Nephron (organoid): Measurements from ENCODE around the gene PIM3.
A peak's percentile ranks its signal among the peaks of the same experiment; 100 is the strongest.

ENCODE experiments used
- H3K27ac Mint-ChIP-seq, 3 experiments: 2 replicates each; pipeline ENCODE4 v1.8.0; 2020; ENCODE audit warnings: mixed read lengths in 3 of 3, mild to moderate bottlenecking in 2 of 3, moderate library complexity in 1 of 3
- H3K27me3 Mint-ChIP-seq: 2 replicates; pipeline ENCODE4 v1.8.0; 2021; ENCODE audit warnings: low read depth, mild to moderate bottlenecking, moderate library complexity, mixed read lengths
- H3K36me3 Mint-ChIP-seq: 2 replicates; pipeline ENCODE4 v1.8.0; 2020; ENCODE audit warnings: low read depth, mixed read lengths
- H3K4me1 Mint-ChIP-seq: 2 replicates; pipeline ENCODE4 v1.8.0; 2020; ENCODE audit warnings: mixed read lengths
- H3K4me3 Mint-ChIP-seq, 3 experiments: 2 replicates each; pipeline ENCODE4 v1.8.0; 2020; ENCODE audit warnings: mild to moderate bottlenecking in 3 of 3, mixed read lengths in 3 of 3, moderate library complexity in 2 of 3
- H3K9me3 Mint-ChIP-seq: 2 replicates; pipeline ENCODE4 v1.8.0; 2020; ENCODE audit warnings: mixed read lengths
- TF ChIP-seq, protein P1 (sequence below), 3 experiments: fragments of 200-600 bp; sonication (generic); IDR thresholded peaks; one replicate each; pipeline ENCODE4 v1.5.0; 2021; ENCODE audit warnings: antibody characterized with exemption in 3 of 3; ENCODE audit not compliant: unreplicated experiment in 3 of 3

Gene PIM3

DNA sequence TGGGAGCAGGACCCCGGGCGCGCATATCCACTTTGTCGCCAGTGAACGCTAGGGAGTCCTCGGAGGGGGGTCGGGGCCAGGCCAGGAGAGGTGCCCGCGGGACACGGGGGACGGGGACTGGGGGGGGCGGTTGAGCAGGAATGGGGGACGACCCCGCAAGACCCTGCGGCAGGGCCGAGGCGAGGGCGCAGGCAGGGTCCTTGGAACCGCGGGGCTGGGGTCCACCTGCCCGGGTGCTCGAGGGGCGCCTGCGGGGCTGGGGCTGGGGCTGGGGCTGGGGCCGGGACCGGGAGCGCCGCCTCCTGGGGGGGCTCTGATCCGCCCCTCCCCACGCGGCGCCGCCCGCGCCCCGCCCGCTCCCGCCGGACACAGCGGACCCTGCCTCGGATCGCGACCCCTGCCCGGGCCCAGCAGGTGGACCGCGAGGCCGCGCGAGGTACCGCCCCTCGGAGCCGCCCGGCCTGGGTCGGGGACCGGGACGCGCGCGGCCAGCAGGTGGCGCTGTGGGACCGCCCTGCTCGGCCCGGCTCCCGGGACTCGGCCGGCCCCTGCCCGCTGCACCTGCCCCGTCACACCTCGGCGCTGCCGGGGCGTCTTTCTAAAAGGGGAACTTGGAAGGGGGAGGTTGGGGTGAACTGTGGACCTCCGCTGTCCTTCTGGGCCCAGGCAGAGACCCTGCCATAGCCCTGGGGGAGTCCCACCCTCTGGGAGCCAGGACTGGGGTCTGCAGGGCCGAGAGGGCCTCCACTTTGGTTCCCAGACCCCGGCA, 31.2 kb upstream of the PIM3 start:
- Mint-ChIP-seq H3K4me1 (peaks cover 10% of the 10 kb centered on the region), H3K9me3 (no peaks in the 10 kb centered on the region), H3K27me3 (peaks cover 28% of the 10 kb centered on the region), H3K4me3 (no peak overlapping the region), H3K36me3 (peaks cover 7% of the 10 kb centered on the region), H3K27ac (no peak overlapping the region)
- TF ChIP-seq, protein P1, sequence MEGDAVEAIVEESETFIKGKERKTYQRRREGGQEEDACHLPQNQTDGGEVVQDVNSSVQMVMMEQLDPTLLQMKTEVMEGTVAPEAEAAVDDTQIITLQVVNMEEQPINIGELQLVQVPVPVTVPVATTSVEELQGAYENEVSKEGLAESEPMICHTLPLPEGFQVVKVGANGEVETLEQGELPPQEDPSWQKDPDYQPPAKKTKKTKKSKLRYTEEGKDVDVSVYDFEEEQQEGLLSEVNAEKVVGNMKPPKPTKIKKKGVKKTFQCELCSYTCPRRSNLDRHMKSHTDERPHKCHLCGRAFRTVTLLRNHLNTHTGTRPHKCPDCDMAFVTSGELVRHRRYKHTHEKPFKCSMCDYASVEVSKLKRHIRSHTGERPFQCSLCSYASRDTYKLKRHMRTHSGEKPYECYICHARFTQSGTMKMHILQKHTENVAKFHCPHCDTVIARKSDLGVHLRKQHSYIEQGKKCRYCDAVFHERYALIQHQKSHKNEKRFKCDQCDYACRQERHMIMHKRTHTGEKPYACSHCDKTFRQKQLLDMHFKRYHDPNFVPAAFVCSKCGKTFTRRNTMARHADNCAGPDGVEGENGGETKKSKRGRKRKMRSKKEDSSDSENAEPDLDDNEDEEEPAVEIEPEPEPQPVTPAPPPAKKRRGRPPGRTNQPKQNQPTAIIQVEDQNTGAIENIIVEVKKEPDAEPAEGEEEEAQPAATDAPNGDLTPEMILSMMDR (IDR thresholded peaks at IDR 0.05; ENCODE audit: unreplicated experiment in 3 of 3) = peak; percentile 81 to 89 (median 84)

DNA sequence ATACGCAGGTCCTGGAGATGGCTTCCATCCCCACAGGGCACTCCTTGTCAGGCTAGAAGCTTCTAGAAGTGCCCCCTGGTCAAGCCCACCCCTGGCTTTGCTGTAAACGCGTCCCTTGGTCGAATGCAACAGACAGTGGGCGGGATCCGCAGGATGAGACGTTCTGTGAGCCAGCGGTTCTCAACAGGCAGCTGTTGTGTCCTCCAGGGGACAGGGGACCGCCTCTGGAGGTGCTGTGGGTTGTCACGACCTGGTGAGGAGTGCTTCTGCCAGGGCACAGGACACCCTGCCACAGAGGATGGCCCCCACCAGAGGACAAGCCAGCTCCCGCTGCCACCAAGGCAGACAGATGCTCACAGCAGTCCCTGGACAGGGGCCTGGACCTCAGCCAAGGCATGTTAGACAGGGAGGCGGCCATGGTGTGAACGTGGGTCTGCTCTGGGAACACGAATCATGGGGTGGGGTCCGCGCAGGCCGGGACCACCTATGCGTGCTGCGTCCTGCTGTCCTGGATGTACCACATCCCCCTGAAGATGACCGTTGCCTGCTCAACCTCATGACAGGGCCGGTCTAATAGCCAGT, 30.5 kb upstream of the PIM3 start:
- Mint-ChIP-seq H3K27ac (no peak overlapping the region), H3K27me3 (peaks cover 28% of the 10 kb centered on the region), H3K9me3 (no peaks in the 10 kb centered on the region), H3K4me3 (no peak overlapping the region), H3K4me1 (peaks cover 10% of the 10 kb centered on the region), H3K36me3 (peaks cover 6% of the 10 kb centered on the region)
- TF ChIP-seq, protein P1 (IDR thresholded peaks at IDR 0.05; ENCODE audit: unreplicated experiment in 3 of 3) = no peak

DNA sequence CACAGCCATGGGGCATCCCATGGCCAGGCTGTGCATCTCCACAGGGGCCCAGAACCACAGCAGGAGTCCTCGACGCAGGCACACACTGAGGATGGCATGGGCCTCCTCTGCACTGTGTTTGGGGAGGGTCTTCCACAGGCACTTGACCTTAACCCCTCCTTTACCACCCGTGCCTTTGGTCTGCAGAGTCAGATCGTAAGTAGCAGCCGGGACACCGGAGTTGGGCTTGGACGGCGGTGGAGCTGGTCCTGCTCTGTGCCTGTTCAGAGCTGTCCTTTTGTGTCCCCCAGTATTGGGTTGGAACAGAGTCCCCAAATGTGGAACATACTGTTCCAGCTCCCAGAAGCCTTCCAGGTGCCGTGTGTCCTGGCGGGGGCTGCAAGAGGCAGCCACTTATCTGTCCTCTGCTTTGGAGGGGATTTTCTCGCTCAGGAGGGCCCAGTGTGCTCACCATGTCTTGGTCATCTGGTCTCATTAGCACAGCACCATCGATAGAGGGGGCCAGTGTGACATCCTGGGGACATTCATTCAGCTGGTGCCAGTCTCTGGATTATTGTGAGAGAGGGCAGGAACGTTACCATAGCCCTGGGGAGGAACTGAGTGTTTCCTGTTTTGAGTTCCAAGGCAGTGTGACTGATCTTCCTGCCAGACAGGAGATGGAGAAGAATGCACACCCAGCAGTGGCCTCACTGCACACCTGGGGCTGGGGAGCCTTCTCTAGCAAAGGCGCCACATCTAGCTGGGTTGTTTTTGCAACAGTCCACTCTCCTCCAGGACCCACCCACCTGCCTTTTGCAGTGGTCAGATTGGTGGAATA, 29.8 kb upstream of the PIM3 start:
- TF ChIP-seq, protein P1 (IDR thresholded peaks at IDR 0.05; ENCODE audit: unreplicated experiment in 3 of 3) = peak; percentile 24 to 34 (median 27)
- Mint-ChIP-seq H3K4me3 (peak overlapping the region in 2 of 3 experiments; percentile 1 to 22), H3K27me3 (peaks cover 28% of the 10 kb centered on the region), H3K27ac (no peak overlapping the region), H3K9me3 (no peaks in the 10 kb centered on the region), H3K4me1 (peaks cover 10% of the 10 kb centered on the region), H3K36me3 (no peaks in the 10 kb centered on the region)

DNA sequence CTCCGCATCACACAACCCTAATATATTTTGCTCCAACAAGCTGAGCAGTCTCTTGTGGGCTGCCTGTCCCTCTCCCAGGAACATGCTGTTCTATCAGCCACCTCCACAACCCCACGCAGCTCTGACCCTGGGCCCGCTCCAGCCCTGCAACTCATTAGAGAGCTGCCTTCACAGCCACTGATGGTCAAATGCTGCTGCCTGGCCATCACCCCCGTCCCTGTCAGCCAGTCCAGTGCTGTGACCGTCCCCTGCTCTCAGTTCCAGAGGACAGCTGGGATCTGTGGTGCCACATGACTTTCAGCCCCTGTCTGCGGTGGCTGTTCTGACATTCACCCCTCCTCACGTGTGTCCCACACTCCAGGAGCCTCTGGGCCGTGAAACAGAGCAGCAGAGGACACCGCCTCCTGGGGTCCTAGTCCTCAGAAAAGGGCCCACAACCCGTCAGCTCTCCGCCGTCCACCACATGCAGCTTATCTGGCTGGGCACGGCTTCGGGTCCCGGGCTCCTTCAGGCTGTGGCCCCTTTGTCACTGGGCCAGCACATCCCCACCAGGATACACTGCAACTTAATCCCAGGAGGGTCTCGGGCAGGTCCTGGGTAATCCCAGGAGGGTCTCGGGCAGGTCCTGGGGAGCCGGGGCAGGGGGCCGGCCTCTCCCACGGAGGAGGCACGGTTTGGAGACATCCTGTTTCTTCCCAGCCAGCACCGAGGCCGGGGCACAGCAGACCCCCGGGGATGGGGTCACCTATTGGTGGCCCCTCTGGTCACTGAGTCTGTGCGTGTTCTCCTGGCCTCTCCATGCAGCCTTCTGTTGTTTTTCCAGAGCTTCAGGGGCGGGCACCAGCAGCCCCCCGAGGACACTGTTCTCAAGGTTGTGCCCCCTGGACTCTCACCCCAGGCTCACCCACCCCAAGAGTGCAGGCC, 27.1 kb upstream of the PIM3 start:
- Mint-ChIP-seq H3K9me3 (no peaks in the 10 kb centered on the region), H3K4me1 (peaks cover 6% of the 10 kb centered on the region), H3K36me3 (no peaks in the 10 kb centered on the region), H3K27me3 (peaks cover 29% of the 10 kb centered on the region), H3K4me3 (peak overlapping the region in 2 of 3 experiments; percentile 15 to 55), H3K27ac (peak overlapping the region in 1 of 3 experiments; percentile 21)
- TF ChIP-seq, protein P1 (IDR thresholded peaks at IDR 0.05; ENCODE audit: unreplicated experiment in 3 of 3) = no peak

DNA sequence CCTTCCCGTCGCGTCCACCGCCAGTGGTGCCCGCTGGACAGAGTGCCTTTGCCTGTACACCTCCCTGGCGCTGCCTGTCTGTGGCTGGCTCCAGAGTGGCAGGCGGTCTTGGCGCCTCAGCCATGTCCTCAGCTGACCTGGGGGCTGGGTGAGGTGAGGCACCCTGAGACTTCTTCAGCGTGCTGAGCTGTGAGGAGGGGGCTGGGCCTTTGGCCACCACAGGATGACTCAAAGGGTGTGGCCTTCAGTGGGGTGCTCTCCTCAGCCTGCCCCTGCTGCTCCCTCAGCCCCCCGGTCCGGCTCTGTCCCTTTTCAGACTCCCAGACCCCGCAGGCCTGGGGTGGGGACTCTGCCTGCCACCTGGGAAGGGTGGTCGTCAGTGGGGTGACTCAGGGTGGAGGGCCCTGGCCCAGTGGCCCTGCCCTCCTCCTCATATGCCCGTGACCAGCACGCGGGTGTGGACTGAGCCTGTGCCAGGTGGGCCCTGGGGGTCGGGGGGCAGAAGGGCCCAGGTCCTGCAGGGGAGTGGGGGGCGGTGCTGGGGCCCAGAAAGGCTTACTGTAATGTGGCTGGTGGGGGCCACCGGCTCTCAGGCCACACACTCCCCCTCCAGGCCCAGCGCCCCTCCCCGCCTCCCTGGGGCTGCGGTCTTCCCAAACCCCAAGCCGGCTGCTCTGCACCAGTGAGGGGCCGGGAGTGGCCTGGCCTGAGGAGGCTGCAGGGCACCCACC, 26.2 kb upstream of the PIM3 start:
- TF ChIP-seq, protein P1 (IDR thresholded peaks at IDR 0.05; ENCODE audit: unreplicated experiment in 3 of 3) = no peak
- H3K27ac Mint-ChIP-seq = no peak overlapping the region
- H3K9me3 Mint-ChIP-seq = no peaks in the 10 kb centered on the region
- H3K4me3 Mint-ChIP-seq = peak overlapping the region in 1 of 3 experiments; percentile 26
- H3K4me1 Mint-ChIP-seq = peaks cover 7% of the 10 kb centered on the region
- H3K36me3 Mint-ChIP-seq = no peaks in the 10 kb centered on the region
- peaks cover 29% of the 10 kb centered on the region for H3K27me3 Mint-ChIP-seq
